Activated CD4-positive, alpha-beta T cell treated with anti-CD3 and anti-CD28 coated beads, Interleukin-2, amount 10 ng/mL, durations not matched to agents 24 days and 14 days (primary cell): Measurements from ENCODE around the gene CGAS. TPM values are rescaled to one million over a fixed set of nuclear protein-coding genes. Genes with fewer than 3 reads are reported as not detected.
"Not testable (repeated sequence)": the region's sequence is repeated elsewhere in the genome, so short reads cannot be mapped to it uniquely, and the experiment has no call there.

ENCODE experiments used
- DNase-seq: peaks from one replicate; pipeline ENCODE4 v3.0.0; 2022
- H3K27ac Mint-ChIP-seq: one replicate; pipeline ENCODE4 v1.8.0; 2022; ENCODE audit warnings: mild to moderate bottlenecking, mixed read lengths
- H3K27me3 Mint-ChIP-seq: one replicate; pipeline ENCODE4 v1.8.0; 2022; ENCODE audit warnings: mixed read lengths
- H3K36me3 Mint-ChIP-seq: one replicate; pipeline ENCODE4 v1.8.0; 2022; ENCODE audit warnings: low read depth, mild to moderate bottlenecking, mixed read lengths
- H3K4me1 Mint-ChIP-seq: one replicate; pipeline ENCODE4 v1.8.0; 2021; ENCODE audit warnings: mixed read lengths
- H3K4me3 Mint-ChIP-seq: one replicate; pipeline ENCODE4 v1.8.0; 2022; ENCODE audit warnings: mild to moderate bottlenecking, moderate library complexity, mixed read lengths
- H3K9me3 Mint-ChIP-seq: one replicate; pipeline ENCODE4 v1.8.0; 2021; ENCODE audit warnings: mixed read lengths
- intact Hi-C: fragments of 100-400 bp; cut with micrococcal nuclease; formaldehyde crosslinking; loops from one replicate; pipeline ENCODE4 v1.15.1; 2023
- total RNA-seq: library from RNA; stranded (reverse); gene quantifications from 2 replicates; pipeline ENCODE4 v1.2.3, GENCODE V29; 2022

CGAS gene
- total RNA-seq, 1 donor from 2014 or later: 49.7 TPM

DNA sequence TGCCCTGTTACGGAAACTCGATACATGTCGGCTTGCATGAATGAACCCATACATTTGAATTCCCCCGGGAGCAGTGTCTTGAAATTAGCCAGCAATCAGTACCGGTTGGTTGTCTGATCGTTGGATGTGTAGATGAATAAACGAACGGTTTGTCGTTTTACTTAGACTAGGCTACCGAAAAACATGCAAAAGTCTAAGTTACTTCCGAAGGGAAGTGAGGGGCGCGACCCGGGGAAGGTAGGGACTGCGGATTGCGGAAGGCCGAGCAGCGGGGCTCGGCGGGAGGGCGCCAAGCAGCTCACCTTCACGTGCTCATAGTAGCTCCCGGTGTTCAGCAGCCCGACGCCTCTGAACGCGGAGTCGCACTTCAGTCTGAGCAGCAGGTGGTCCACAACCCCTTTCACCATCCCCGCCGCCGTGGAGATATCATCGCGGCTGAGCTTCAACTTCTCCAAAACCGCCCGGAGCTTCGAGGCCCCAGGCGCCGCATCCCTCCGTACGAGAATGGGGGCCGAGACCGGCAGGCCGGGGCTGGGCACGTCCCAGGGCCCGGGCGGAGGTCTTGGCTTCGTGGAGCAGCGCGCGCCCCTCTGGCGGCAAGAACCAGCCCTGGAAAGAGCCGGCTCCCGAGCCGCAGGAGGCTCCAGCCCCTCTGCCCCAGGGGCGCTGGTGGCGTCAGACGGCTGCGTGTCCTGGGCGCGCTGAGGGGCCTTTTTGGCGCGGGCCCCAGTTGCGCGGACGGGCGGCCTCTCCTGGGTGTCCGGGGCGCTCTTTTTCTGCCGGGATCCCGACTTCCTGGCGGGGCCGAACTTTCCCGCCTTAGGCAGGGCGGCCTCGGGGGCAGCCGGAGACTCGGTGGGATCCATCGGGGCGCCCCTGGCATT, 632 bp downstream of the CGAS start:
- H3K36me3 Mint-ChIP-seq: peaks cover 29% of the 10 kb centered on the region
- intact Hi-C loops: loop anchor here (1.0 to 10.0 kb wide), 3 partner anchors 10 to 273 kb away; partner anchors contain the start of gene MTO1
- peak overlapping the region; percentile 90 for H3K4me3 Mint-ChIP-seq
- H3K27me3 Mint-ChIP-seq: no peaks in the 10 kb centered on the region
- peaks cover 22% of the 10 kb centered on the region for H3K4me1 Mint-ChIP-seq
- DNase-seq: peak; percentile 83
- H3K9me3 Mint-ChIP-seq: no peaks in the 10 kb centered on the region
- peak overlapping the region; percentile 89 for H3K27ac Mint-ChIP-seq

DNA sequence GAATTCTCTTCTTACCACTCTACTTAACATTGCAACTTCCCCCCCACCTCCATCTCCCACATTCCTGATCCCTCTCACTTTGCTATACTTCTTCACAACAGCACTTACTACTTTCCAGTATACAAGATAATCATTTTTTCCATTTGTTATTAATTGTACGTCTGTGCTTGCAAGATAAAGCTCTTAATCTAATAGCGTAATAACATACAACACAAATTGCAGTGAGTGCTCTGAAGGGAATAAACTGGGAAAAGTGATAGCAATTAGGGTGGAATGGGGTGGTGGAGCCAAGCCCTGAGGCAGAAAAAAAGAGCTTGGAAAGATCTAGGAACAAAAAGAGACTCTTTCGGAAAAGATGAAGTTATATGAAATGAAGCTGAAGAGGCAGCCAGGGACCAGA, 8.5 kb downstream of the CGAS start:
- H3K27ac Mint-ChIP-seq: peak overlapping the region; percentile 52
- no peak for DNase-seq
- H3K4me1 Mint-ChIP-seq: peaks cover 39% of the 10 kb centered on the region
- peaks cover 64% of the 10 kb centered on the region for H3K36me3 Mint-ChIP-seq
- intact Hi-C loops: no loop called here
- H3K27me3 Mint-ChIP-seq: no peaks in the 10 kb centered on the region
- H3K4me3 Mint-ChIP-seq: peak overlapping the region; percentile 22
- no peaks in the 10 kb centered on the region for H3K9me3 Mint-ChIP-seq

DNA sequence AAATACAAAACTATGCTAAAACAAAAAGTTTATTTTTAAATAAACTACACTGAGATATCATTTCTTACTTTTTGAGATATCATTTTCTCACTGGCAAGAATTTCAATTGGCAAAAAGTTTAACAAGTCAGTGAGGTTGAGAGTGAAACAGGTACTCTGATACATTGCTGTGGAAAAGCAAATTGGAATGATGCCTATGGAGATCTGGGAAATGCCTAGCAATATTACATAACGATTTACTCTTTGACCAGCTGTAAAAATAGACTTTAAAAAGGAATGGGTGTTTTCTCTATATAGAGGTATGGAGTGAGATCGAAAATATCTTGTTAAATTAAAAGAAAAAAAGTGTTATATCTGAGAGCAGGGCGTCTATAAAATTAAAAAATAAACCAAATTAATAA, 16.9 kb downstream of the CGAS start:
- Mint-ChIP-seq H3K27me3 (no peaks in the 10 kb centered on the region), H3K4me3 (no peak overlapping the region), H3K27ac (no peak overlapping the region), H3K9me3 (no peaks in the 10 kb centered on the region), H3K36me3 (peaks cover 53% of the 10 kb centered on the region), H3K4me1 (peaks cover 27% of the 10 kb centered on the region)
- intact Hi-C loops: no loop called here
- no peak for DNase-seq

DNA sequence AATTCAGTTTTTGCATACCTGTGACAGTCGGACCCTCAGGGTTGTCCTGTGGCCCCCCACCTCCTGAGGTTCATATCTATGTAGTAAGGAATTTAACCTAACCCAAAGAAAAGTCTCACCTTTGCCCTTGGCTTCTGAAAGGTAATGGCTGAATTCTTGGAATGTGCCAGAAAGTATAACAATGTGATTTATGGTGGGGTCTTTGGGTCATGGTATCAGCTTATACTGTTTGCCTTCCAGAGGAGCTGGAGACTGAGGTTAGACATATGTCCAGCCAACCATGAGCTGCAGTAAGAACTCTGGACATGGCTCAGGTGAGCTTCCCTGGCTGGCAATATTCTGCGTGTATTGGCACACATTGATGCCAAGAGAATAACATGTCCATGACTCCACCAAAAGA, 30.6 kb downstream of the CGAS start:
- H3K27ac Mint-ChIP-seq: peak overlapping the region; percentile 72
- no peaks in the 10 kb centered on the region for H3K9me3 Mint-ChIP-seq
- no peak for DNase-seq
- H3K27me3 Mint-ChIP-seq: no peaks in the 10 kb centered on the region
- H3K4me3 Mint-ChIP-seq: no peak overlapping the region
- intact Hi-C loops: no loop called here
- H3K36me3 Mint-ChIP-seq: peaks cover 48% of the 10 kb centered on the region
- peaks cover 20% of the 10 kb centered on the region for H3K4me1 Mint-ChIP-seq

DNA sequence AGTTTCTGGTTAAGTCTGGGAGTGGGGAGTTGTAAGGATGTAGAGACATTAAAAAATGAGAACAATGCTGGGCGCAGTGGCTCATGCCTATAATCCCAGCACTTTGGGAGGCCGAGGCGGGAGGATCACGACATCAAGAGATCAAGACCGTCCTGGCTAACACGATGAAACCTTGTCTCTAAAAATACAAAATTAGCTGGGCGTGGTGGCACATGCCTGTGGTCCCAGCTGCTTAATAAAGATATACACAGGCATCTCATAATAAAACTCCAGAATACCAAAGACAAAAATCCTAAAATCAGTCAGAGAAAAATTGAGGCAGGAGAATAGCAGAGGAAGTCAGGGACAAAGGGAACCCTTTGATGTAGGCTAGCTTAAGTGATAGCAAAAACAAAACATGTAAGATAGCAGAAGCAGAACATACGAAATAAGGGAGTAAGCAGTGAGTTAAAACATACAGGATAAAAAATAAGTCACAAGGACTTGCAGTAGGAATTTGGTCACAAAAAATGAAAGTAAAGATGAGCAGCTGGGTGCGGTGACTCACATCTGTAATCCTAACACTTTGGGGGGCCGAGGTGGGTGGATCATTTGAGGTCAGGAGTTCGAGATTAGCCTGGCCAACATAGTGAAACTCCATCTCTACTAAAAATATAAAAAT, 33.9 kb downstream of the CGAS start:
- Mint-ChIP-seq H3K36me3 (peaks cover 54% of the 10 kb centered on the region), H3K4me3 (no peak overlapping the region), H3K27ac (no peak overlapping the region), H3K4me1 (peaks cover 17% of the 10 kb centered on the region), H3K9me3 (no peaks in the 10 kb centered on the region), H3K27me3 (no peaks in the 10 kb centered on the region)
- no peak for DNase-seq
- intact Hi-C loops: no loop called here

DNA sequence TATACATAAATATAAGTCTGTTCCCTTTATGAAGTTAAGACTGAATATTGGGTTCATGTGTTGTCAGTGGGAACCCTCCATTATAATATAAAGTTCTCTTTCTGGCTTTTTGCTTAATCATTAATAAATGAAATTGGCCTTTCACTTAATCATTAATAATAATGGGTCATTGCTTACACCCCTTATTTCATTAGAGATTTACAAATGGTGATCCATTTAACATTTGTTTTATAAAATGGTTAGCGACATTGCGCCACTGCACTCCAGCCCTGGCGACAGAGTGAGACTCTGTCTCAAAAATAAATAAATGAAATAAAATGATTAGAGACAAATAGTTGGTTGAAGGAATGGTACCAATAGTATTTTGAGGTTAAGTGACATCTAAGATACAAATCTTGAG, 39.0 kb downstream of the CGAS start:
- no peak for DNase-seq
- H3K27ac Mint-ChIP-seq: no peak overlapping the region

DNA sequence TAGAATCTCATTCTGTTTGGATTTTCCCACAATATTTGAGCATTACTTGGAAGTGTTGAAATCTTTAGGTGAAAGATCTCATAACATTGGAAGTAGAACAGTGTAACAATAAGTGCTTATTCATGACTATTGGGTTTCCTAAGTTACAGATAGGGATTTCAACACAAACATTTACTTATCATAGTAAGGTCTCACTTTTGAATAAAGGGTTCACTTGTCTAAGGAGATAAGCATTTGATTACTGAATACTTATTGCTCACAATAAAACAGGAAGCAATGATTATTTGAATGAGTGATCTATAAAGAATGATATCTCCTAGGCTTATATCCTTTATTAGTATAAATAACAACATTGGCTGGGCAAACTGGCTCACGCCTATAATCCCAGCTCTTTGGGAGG, 42.7 kb downstream of the CGAS start:
- DNase-seq: no peak
- no peaks in the 10 kb centered on the region for H3K9me3 Mint-ChIP-seq
- no peak overlapping the region for H3K4me3 Mint-ChIP-seq
- H3K36me3 Mint-ChIP-seq: peaks cover 14% of the 10 kb centered on the region
- no peaks in the 10 kb centered on the region for H3K27me3 Mint-ChIP-seq
- intact Hi-C loops: no loop called here
- no peaks in the 10 kb centered on the region for H3K4me1 Mint-ChIP-seq
- no peak overlapping the region for H3K27ac Mint-ChIP-seq

More for the DNA sequence above, 39.0 kb downstream of the CGAS start:
- Mint-ChIP-seq H3K27me3 (no peaks in the 10 kb centered on the region), H3K4me3 (no peak overlapping the region), H3K9me3 (no peaks in the 10 kb centered on the region), H3K36me3 (peaks cover 35% of the 10 kb centered on the region), H3K4me1 (peaks cover 2% of the 10 kb centered on the region)
- intact Hi-C loops: no loop called here

DNA sequence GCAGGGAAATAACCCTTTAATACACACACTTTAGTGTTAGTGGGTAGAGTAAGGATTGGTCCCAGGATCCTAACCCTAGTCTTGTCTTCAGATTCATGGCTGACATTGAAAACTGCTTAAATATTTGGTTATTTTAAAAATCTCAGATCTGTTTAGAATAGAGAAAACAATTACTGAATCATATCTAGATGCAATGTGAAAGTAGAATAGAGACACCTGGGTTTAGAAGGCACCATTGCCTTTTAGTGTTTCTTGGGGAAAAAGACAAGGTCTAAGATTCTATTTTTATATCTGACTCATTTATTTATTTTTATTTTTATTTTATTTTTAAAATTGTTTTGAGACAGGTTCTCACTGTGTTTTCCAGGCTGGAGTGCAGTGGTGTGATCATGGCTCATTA, 51.4 kb downstream of the CGAS start:
- H3K4me3 Mint-ChIP-seq: no peak overlapping the region
- intact Hi-C loops: no loop called here
- H3K4me1 Mint-ChIP-seq: peaks cover 2% of the 10 kb centered on the region
- peaks cover 6% of the 10 kb centered on the region for H3K36me3 Mint-ChIP-seq
- no peak overlapping the region for H3K27ac Mint-ChIP-seq
- H3K9me3 Mint-ChIP-seq: no peaks in the 10 kb centered on the region
- DNase-seq: no peak
- H3K27me3 Mint-ChIP-seq: no peaks in the 10 kb centered on the region

DNA sequence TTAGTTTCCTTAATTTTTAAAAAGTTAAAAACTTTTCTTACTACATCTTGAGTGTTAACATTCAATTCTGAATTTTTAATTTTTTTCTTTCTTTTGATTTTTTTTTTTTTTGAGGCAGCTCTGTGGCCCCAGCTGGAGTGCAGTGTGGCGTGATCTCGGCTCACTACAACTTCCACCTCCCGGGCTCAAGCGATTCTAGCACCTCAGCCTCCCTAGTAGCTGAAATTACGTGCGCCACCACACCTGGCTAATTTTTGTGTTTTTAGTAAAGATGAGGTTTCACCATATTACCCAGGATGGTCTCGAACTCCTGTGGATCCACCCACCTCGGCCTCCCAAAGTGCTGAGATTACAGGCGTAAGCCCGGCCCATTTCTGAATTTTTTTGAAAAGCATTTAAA, 56.2 kb downstream of the CGAS start:
- no peak for DNase-seq
- H3K27me3 Mint-ChIP-seq: no peaks in the 10 kb centered on the region
- intact Hi-C loops: no loop called here
- H3K4me1 Mint-ChIP-seq: peaks cover 18% of the 10 kb centered on the region
- H3K36me3 Mint-ChIP-seq: peaks cover 12% of the 10 kb centered on the region
- peaks cover 3% of the 10 kb centered on the region for H3K9me3 Mint-ChIP-seq
- no peak overlapping the region for H3K4me3 Mint-ChIP-seq
- no peak overlapping the region for H3K27ac Mint-ChIP-seq

DNA sequence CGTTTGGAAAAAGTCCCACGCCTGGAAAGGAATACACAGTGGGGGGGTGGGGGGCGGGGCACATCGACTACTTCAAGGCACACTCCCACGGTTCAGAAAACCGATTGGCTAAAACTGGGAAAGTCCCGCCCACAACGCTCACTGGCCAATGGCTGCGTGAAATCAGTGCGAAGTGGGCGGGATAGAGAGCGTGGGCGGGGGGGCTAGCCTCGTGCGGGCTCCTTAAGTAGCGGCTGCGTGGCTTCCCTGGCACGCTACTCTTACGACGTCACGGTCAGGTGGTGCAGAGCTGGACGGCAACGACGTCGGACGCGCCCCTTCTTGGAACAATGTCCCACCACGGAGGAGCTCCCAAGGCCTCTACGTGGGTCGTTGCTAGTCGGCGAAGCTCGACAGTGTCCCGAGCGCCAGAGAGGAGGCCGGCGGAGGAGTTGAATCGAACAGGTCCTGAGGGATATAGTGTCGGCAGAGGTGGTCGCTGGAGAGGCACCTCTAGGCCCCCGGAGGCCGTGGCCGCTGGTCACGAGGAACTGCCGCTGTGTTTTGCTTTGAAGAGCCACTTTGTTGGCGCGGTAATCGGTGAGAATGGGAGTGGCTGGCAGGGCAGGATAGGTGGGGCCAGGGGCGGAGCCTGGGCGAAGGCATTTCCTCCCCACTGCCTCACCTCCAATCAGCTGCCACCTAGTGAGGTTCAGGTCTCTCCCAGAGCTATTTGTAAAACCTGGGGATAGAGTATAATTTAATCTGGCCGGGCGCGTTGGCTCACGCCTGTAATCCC, 57.3 kb downstream of the CGAS start, which contains the start of gene DDX43:
Gene DDX43 (plus strand): TSS at position 252 of the 778 bp plus-strand sequence. CDS start 78 bp downstream, at position 330.
- Mint-ChIP-seq H3K4me3 (peak within 1 kb of the TSS; percentile 75), H3K4me1 (peaks cover 20% of the 10 kb centered on the region), H3K27me3 (no peaks in the 10 kb centered on the region), H3K27ac (peak within 1 kb of the TSS; percentile 88), H3K9me3 (peaks cover 3% of the 10 kb centered on the region), H3K36me3 (peaks cover 12% of the 10 kb centered on the region)
- intact Hi-C loops: no loop called here
- peak; percentile 85 for DNase-seq

DNA sequence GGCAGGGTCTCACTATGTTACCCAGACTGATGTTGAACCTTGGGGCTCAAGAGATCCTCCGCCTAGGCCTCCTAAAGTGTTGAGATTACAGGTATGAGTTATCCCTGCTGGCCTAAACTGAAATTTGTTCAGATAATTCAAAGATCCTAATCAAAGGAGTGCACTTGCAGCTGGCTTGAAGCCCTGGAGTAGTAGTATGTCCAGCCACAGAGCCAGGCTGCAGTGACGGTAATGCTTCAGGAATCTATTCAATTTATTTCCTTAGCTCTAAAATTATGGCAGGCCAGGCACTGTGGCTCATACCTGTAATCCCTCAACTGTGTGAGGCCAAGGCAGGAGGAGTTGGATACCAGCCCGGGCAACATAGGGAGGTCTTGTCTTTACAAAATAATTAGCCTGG, 58.8 kb downstream of the CGAS start:
- no peak for DNase-seq
- no peaks in the 10 kb centered on the region for H3K27me3 Mint-ChIP-seq
- peaks cover 3% of the 10 kb centered on the region for H3K9me3 Mint-ChIP-seq
- intact Hi-C loops: no loop called here
- H3K36me3 Mint-ChIP-seq: peaks cover 10% of the 10 kb centered on the region
- H3K4me3 Mint-ChIP-seq: no peak overlapping the region
- H3K27ac Mint-ChIP-seq: no peak overlapping the region
- H3K4me1 Mint-ChIP-seq: peaks cover 23% of the 10 kb centered on the region

DNA sequence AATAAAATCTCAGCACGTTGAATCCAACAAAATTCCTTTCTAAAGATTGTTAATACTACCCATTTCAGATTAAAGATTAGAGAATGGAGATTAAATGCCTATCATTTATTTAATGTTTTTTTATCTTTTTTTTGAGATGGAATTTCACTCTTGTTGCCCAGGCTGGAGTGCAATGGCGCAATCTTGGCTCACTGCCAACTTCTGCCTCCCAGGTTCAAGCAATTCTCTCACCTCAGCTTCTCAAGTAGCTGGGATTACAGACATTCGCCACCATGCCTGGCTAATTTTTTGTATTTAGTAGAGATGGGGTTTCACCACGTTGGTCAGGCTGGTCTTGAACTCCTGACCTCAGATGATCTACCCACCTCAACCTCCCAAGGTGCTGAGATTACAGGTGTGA, 59.9 kb downstream of the CGAS start:
- DNase-seq, H3K9me3 Mint-ChIP-seq, intact Hi-C loops, H3K27me3 Mint-ChIP-seq, H3K36me3 Mint-ChIP-seq, H3K4me3 Mint-ChIP-seq, H3K27ac Mint-ChIP-seq: not testable (repeated sequence)
- peaks cover 24% of the 10 kb centered on the region for H3K4me1 Mint-ChIP-seq

DNA sequence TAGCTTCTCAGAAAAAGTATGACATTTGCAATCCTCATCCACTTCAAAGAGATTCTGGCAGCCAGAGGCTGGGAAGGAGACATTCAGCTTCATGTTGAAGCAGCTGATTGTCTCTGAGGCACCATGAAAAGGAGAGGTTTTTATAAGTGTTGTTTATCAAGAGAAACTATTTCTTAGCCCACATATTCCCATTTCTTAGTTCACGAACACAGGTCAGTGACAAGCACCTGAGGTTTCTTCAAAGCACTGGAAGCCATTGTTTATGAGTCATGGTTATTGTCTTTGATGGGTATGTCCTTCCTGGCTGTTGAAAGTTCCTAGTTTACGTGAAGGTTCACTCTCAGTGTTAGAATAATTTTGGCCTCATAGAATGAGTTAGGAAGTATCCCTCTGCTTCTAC, 60.4 kb downstream of the CGAS start:
- Mint-ChIP-seq H3K4me1 (peaks cover 24% of the 10 kb centered on the region), H3K27me3 (peaks cover 1% of the 10 kb centered on the region), H3K27ac (peak overlapping the region; percentile 68), H3K4me3 (peak overlapping the region; percentile 50), H3K36me3 (peaks cover 10% of the 10 kb centered on the region), H3K9me3 (peaks cover 3% of the 10 kb centered on the region)
- intact Hi-C loops: no loop called here
- DNase-seq: peak; percentile 60

DNA sequence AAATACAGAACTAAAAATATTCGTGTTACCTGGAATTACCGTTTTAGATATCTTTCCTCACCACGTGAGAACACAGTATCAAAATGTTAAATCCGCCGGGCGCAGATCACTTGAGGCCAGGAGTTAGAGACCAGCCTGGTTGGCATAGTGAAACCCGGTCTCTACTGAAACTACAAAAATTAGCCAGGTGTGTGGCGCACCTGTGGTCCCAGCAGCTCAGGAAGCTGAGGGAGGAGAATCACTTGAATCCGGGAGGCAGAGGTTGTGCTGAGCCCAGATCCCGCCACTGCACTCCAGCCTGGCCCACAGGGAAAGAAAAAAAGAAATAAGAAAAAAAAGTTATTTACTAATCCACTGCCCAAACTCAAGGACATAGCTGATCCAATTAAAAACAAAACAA, 62.2 kb downstream of the CGAS start:
- H3K27ac Mint-ChIP-seq: no peak overlapping the region
- intact Hi-C loops: no loop called here

More for the DNA sequence above, 62.2 kb downstream of the CGAS start:
- Mint-ChIP-seq H3K9me3 (peaks cover 3% of the 10 kb centered on the region), H3K27me3 (peaks cover 1% of the 10 kb centered on the region), H3K36me3 (peaks cover 10% of the 10 kb centered on the region), H3K4me3 (no peak overlapping the region), H3K4me1 (peaks cover 26% of the 10 kb centered on the region)
- no peak for DNase-seq
